IMR-90 (cell line): ENCODE results near the gene HS3ST2. TPM values are rescaled to one million over a fixed set of nuclear protein-coding genes. Genes with fewer than 3 reads are reported as not detected.

Experiments used
- ATAC-seq: fragments of 200-7000 bp; cut with Tn5 transposase; 2 replicates; pipeline ENCODE4 v1.9.1; 2020; ENCODE audit warnings: low read depth, mild to moderate bottlenecking, moderate library complexity
- BruUV-seq: library from RNA; stranded (reverse); fragments of 400-500 nt; replicated peaks from 2 replicates; lab custom pipeline; 2021; lab: Mats Ljungman, UMichigan
- CTCF ChIA-PET: fragments of 300-600 bp; formaldehyde crosslinking; extraction: SDS; loops from one replicate; lab custom pipeline; 2021; ENCODE audit warnings: antibody characterized with exemption; lab: Yijun Ruan, JAX
- POLR2A ChIA-PET: fragments of 300-600 bp; sonication (Branson Sonifier 250); formaldehyde crosslinking; loops from one replicate; lab custom pipeline; 2022; ENCODE audit warnings: antibody characterized with exemption; ENCODE audit not compliant: unreplicated experiment; lab: Charles Lee
- DNase-seq: peaks from one replicate; pipeline ENCODE4 v3.0.0; 2013
- H2AFZ ChIP-seq: replicated peaks from 2 replicates; pipeline ENCODE3; 2013; ENCODE audit warnings: low read length, mild to moderate bottlenecking; ENCODE audit not compliant: poor library complexity
- H2AK5ac ChIP-seq: 2 replicates; pipeline ENCODE4 v1.6.1; 2013; ENCODE audit warnings: low read depth, low read length, inconsistent platforms
- H2AK9ac ChIP-seq: replicated peaks from 2 replicates; pipeline ENCODE3; 2013; ENCODE audit warnings: mild to moderate bottlenecking, low read depth, low read length, moderate library complexity; ENCODE audit not compliant: poor library complexity
- H2BK120ac ChIP-seq: 2 replicates; pipeline ENCODE4 v1.6.1; 2013; ENCODE audit warnings: low read depth, low read length, inconsistent platforms
- H2BK15ac ChIP-seq: 3 replicates; pipeline ENCODE4 v1.6.1; 2013; ENCODE audit warnings: low read depth, low read length, inconsistent platforms
- H2BK20ac ChIP-seq: 2 replicates; pipeline ENCODE4 v1.6.1; 2013; ENCODE audit warnings: low read depth, mild to moderate bottlenecking, inconsistent platforms, low read length, moderate library complexity
- H2BK5ac ChIP-seq: 2 replicates; pipeline ENCODE4 v1.6.1; 2013; ENCODE audit warnings: mild to moderate bottlenecking, low read depth, low read length, inconsistent platforms; ENCODE audit not compliant: poor library complexity, severe bottlenecking
- H3K14ac ChIP-seq: replicated peaks from 2 replicates; pipeline ENCODE4 v1.6.1; 2013; ENCODE audit warnings: low read depth, low read length, inconsistent platforms
- H3K18ac ChIP-seq: 2 replicates; pipeline ENCODE4 v1.6.1; 2013; ENCODE audit warnings: low read depth, low read length, control low read depth
- H3K23ac ChIP-seq: 2 replicates; pipeline ENCODE4 v1.6.1; 2013; ENCODE audit warnings: low read depth, low read length, inconsistent platforms
- H3K27ac ChIP-seq: 2 replicates; pipeline ENCODE4 v1.5.1; 2013; ENCODE audit warnings: mild to moderate bottlenecking, control low read depth, low read length; ENCODE audit not compliant: insufficient read depth
- H3K27me3 ChIP-seq: 2 replicates; pipeline ENCODE4 v1.6.1; 2013; ENCODE audit warnings: low read length; ENCODE audit not compliant: control insufficient read depth, insufficient read depth
- H3K36me3 ChIP-seq: 2 replicates; pipeline ENCODE4 v1.6.1; 2013; ENCODE audit warnings: low read length, mixed read lengths; ENCODE audit not compliant: control insufficient read depth, insufficient read depth
- H3K4ac ChIP-seq: 2 replicates; pipeline ENCODE4 v1.6.1; 2013; ENCODE audit warnings: low read depth, low read length, inconsistent platforms
- H3K4me1 ChIP-seq: 2 replicates; pipeline ENCODE4 v1.6.1; 2013; ENCODE audit warnings: low read length, mixed read lengths; ENCODE audit not compliant: control insufficient read depth, insufficient read depth
- H3K4me2 ChIP-seq: 2 replicates; pipeline ENCODE4 v1.6.1; 2013; ENCODE audit warnings: low read depth, mild to moderate bottlenecking, control low read depth, low read length, moderate library complexity
- H3K4me3 ChIP-seq: 2 replicates; pipeline ENCODE4 v1.5.1; 2013; ENCODE audit warnings: low read depth, mild to moderate bottlenecking, control low read depth, low read length, moderate library complexity; ENCODE audit not compliant: insufficient read depth
- H3K56ac ChIP-seq: 2 replicates; pipeline ENCODE4 v1.6.1; 2013; ENCODE audit warnings: low read length, inconsistent platforms; ENCODE audit not compliant: insufficient read depth; ENCODE audit errors: extremely low read depth
- H3K79me1 ChIP-seq, 2 experiments: 2 replicates each; pipeline ENCODE4 v1.6.1; 2013; ENCODE audit warnings: low read length in 2 of 2, inconsistent platforms in 1 of 2, low read depth in 1 of 2
- H3K9ac ChIP-seq: 2 replicates; pipeline ENCODE4 v1.6.1; 2013; ENCODE audit warnings: low read depth, low read length, control low read depth
- H3K9me1 ChIP-seq: 2 replicates; pipeline ENCODE4 v1.6.1; 2013; ENCODE audit warnings: low read length, inconsistent platforms; ENCODE audit not compliant: insufficient read depth
- H3K9me3 ChIP-seq: 2 replicates; pipeline ENCODE4 v1.6.1; 2013; ENCODE audit warnings: low read length; ENCODE audit not compliant: control insufficient read depth, insufficient read depth
- H4K20me1 ChIP-seq: 2 replicates; pipeline ENCODE4 v1.6.1; 2013; ENCODE audit warnings: low read length, inconsistent platforms; ENCODE audit not compliant: insufficient read depth
- H4K5ac ChIP-seq: 2 replicates; pipeline ENCODE4 v1.6.1; 2013; ENCODE audit warnings: mild to moderate bottlenecking, low read depth, low read length, control low read depth
- H4K8ac ChIP-seq, 2 experiments: 2 replicates each; pipeline ENCODE4 v1.6.1; 2013; ENCODE audit warnings: low read depth in 2 of 2, low read length in 2 of 2, control low read depth in 1 of 2, inconsistent platforms in 1 of 2
- H4K91ac ChIP-seq: 2 replicates; pipeline ENCODE4 v1.6.1; 2013; ENCODE audit warnings: low read depth, low read length, inconsistent platforms; ENCODE audit not compliant: insufficient read depth
- BHLHE40 ChIP-seq: fragments of 150-350 bp; IDR thresholded peaks from 2 replicates; pipeline ENCODE4 v1.6.1; 2016; ENCODE audit warnings: mild to moderate bottlenecking, low read depth, low read length
- CEBPB ChIP-seq: IDR thresholded peaks from 2 replicates; pipeline ENCODE4 v1.6.1; 2012; ENCODE audit warnings: low read depth, low read length, improper control_type of control experiment
- CHD1 ChIP-seq: IDR thresholded peaks from 2 replicates; pipeline ENCODE4 v1.6.1; 2012; ENCODE audit warnings: low read depth, low read length, improper control_type of control experiment
- CTCF ChIP-seq: conservative IDR thresholded peaks from 2 replicates; pipeline ENCODE4 v1.5.1; 2012; ENCODE audit warnings: mild to moderate bottlenecking, low read depth, low read length, improper control_type of control experiment
- ELK1 ChIP-seq: fragments of 150-350 bp; IDR thresholded peaks from 2 replicates; pipeline ENCODE4 v1.6.1; 2016; ENCODE audit warnings: low read depth, mild to moderate bottlenecking, low read length, moderate library complexity, borderline replicate concordance
- FOS ChIP-seq: fragments of 150-350 bp; IDR thresholded peaks from 2 replicates; pipeline ENCODE4 v1.6.1; 2016; ENCODE audit warnings: low read depth, low read length
- MAFK ChIP-seq: IDR thresholded peaks from 2 replicates; pipeline ENCODE4 v1.6.1; 2012; ENCODE audit warnings: low read depth, low read length, improper control_type of control experiment
- MAZ ChIP-seq: IDR thresholded peaks from 2 replicates; pipeline ENCODE4 v1.6.1; 2012; ENCODE audit warnings: low read depth, mild to moderate bottlenecking, low read length, improper control_type of control experiment, moderate library complexity, borderline replicate concordance
- MXI1 ChIP-seq: IDR thresholded peaks from 2 replicates; pipeline ENCODE4 v1.6.1; 2012; ENCODE audit warnings: low read depth, mild to moderate bottlenecking, low read length, moderate library complexity, borderline replicate concordance
- NFE2L2 ChIP-seq: fragments of 150-350 bp; IDR thresholded peaks from 2 replicates; pipeline ENCODE4 v1.6.1; 2016; ENCODE audit warnings: low read depth, mild to moderate bottlenecking, low read length
- RAD21 ChIP-seq: IDR thresholded peaks from 2 replicates; pipeline ENCODE4 v1.6.1; 2012; ENCODE audit warnings: low read length, improper control_type of control experiment
- RCOR1 ChIP-seq: IDR thresholded peaks from 2 replicates; pipeline ENCODE4 v1.6.1; 2012; ENCODE audit warnings: mild to moderate bottlenecking, low read length, improper control_type of control experiment; ENCODE audit not compliant: insufficient replicate concordance
- RFX5 ChIP-seq: IDR thresholded peaks from 2 replicates; pipeline ENCODE4 v1.8.0; 2012; ENCODE audit warnings: low read depth, mild to moderate bottlenecking, low read length, moderate library complexity
- SMC3 ChIP-seq: fragments of 150-350 bp; IDR thresholded peaks from 2 replicates; pipeline ENCODE4 v1.6.1; 2016; ENCODE audit warnings: low read depth, mild to moderate bottlenecking, antibody characterized with exemption, low read length, moderate library complexity
- WGBS, 2 experiments: methylation state at CpG; one replicate each; pipeline versions ENCODE4 v1.1.5 to v1.1.7; 2013; ENCODE audit warnings: missing lambda C conversion rate in 2 of 2; ENCODE audit not compliant: insufficient read length in 1 of 2; ENCODE audit errors: extremely low coverage in 2 of 2; 5-methylcytosine and 5-hydroxymethylcytosine counted together
- dilution Hi-C: fragments of 300-500 bp; cut with HindIII; formaldehyde crosslinking; loops from one replicate; pipeline ENCODE4 v1.14.3; 2018; ENCODE audit warnings: low sequenced_read_pairs; ENCODE audit not compliant: unreplicated experiment
- in situ Hi-C: fragments of 300-500 bp; cut with MboI; formaldehyde crosslinking; loops from 3 replicates; pipeline ENCODE4 v1.14.3; 2019; ENCODE audit warnings: low sequenced_read_pairs, inconsistent platforms, mixed read lengths
- intact Hi-C: fragments of 100-400 bp; cut with micrococcal nuclease; formaldehyde crosslinking; loops from 2 replicates; pipeline ENCODE4 v1.10.0; 2022
- polyA plus RNA-seq, 3 experiments: library from polyadenylated mRNA; depleted of rRNA; stranded (reverse); fragments of >200 nt; gene quantifications; 2 replicates each; pipeline ENCODE4 v1.2.3, GENCODE V29; 2012; ENCODE audit warnings: low replicate concordance in 1 of 3
- total RNA-seq: library from RNA; depleted of rRNA; stranded (reverse); fragments of >200 nt; gene quantifications from 2 replicates; pipeline ENCODE4 v1.2.3, GENCODE V29; 2012
- TF ChIP-seq, protein P1 (sequence below): fragments of 150-350 bp; IDR thresholded peaks from 2 replicates; pipeline ENCODE4 v1.6.1; 2017; ENCODE audit warnings: mild to moderate bottlenecking, antibody characterized with exemption, low read length, low read depth

The HS3ST2 gene
- total and polyA plus RNA-seq, 2 of the 4 experiments (the other 2 are of a cell fraction): not detected

DNA sequence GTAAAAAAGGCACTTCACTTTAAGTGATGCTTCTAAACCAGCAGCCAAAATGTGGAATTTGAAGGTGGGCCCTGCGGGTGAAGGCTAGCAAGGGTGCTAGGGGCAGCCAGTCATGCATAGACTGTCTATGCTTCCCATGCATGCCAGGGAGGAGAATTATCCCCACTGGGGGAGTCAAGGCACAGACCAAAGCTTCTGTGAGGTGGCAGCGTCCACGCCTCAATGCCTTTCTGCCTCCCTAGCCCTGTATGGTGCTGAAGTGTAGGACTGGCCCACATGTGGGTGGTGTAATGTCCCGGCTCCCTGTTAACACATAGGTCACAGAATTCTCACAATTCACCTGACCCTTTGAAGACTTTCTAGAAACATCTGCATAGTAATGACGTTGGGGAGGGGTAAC, 1.9 kb downstream of the HS3ST2 start:
- POLR2A ChIA-PET: no interaction called here

More for the DNA sequence above, 1.9 kb downstream of the HS3ST2 start:
- Histone ChIP-seq H3K18ac (no peak overlapping the region), H4K20me1 (no peaks in the 10 kb centered on the region; the same call in 1 of the 2 replicates), H2BK120ac (no peak overlapping the region), H4K91ac (no peak overlapping the region), H3K9ac (no peak overlapping the region), H2AK5ac (no peak overlapping the region), H3K14ac (no peak overlapping the region), H3K27me3 (peaks cover 9% of the 10 kb centered on the region; the same call in 1 of the 2 replicates), H3K4me2 (no peak overlapping the region), H2BK5ac (no peak overlapping the region), H3K4ac (no peak overlapping the region), H3K79me1 (no peaks in the 10 kb centered on the region), H3K27ac (no peak overlapping the region), H3K56ac (no peak overlapping the region), H2AK9ac (no peak overlapping the region), H3K36me3 (no peaks in the 10 kb centered on the region), H3K23ac (no peak overlapping the region), H2BK15ac (no peak overlapping the region), H4K5ac (no peak overlapping the region), H3K4me3 (no peak overlapping the region), H3K4me1 (no peaks in the 10 kb centered on the region), H2AFZ (no peak overlapping the region), H3K9me1 (no peaks in the 10 kb centered on the region), H2BK20ac (no peak overlapping the region), H3K9me3 (no peaks in the 10 kb centered on the region), H4K8ac (no peak overlapping the region)
- ATAC-seq: no peak
- DNase-seq: no peak
- in situ Hi-C loops: no loop called here
- CTCF ChIA-PET: no interaction called here
- WGBS, 2 experiments: no CpG with 5 or more reads among the region's 5 CpGs
- no peak for TF ChIP-seq MAFK
- no peak for TF ChIP-seq RFX5
- TF ChIP-seq MAZ: no peak
- no peak for TF ChIP-seq SMC3
- no peak for TF ChIP-seq RAD21
- no peak for TF ChIP-seq RCOR1
- no peak for TF ChIP-seq CEBPB
- TF ChIP-seq CHD1: no peak
- no peak for TF ChIP-seq ELK1
- no peak for TF ChIP-seq MXI1
- no peak for TF ChIP-seq NFE2L2
- no peak for TF ChIP-seq FOS
- no peak for TF ChIP-seq BHLHE40
- no peak for TF ChIP-seq CTCF
- TF ChIP-seq, protein P1, sequence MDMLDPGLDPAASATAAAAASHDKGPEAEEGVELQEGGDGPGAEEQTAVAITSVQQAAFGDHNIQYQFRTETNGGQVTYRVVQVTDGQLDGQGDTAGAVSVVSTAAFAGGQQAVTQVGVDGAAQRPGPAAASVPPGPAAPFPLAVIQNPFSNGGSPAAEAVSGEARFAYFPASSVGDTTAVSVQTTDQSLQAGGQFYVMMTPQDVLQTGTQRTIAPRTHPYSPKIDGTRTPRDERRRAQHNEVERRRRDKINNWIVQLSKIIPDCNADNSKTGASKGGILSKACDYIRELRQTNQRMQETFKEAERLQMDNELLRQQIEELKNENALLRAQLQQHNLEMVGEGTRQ: no peak
- BruUV-seq: no TSS peak
- intact Hi-C loops: no loop called here
- dilution Hi-C loops: no loop called here
